Dendritic cell treated with granulocyte-macrophage colony-stimulating factor and Interleukin-4, amounts not matched to agents 40 ng/mL and 50 ng/mL, for 4 days (primary cell): ENCODE results near the gene SPTBN4.
"Not testable (repeated sequence)": the region's sequence is repeated elsewhere in the genome, so short reads cannot be mapped to it uniquely, and the experiment has no call there.

Source experiments
- H3K27ac Mint-ChIP-seq: one replicate; pipeline ENCODE4 v1.8.0; 2022; ENCODE audit warnings: mild to moderate bottlenecking, mixed read lengths
- H3K27me3 Mint-ChIP-seq: one replicate; pipeline ENCODE4 v1.8.0; 2022; ENCODE audit warnings: mild to moderate bottlenecking, mixed read lengths
- H3K36me3 Mint-ChIP-seq: one replicate; pipeline ENCODE4 v1.8.0; 2022; ENCODE audit warnings: low read depth, mixed read lengths
- H3K4me1 Mint-ChIP-seq: one replicate; pipeline ENCODE4 v1.8.0; 2022; ENCODE audit warnings: low read depth, mixed read lengths
- H3K4me3 Mint-ChIP-seq: one replicate; pipeline ENCODE4 v1.8.0; 2022; ENCODE audit warnings: mild to moderate bottlenecking, moderate library complexity, mixed read lengths
- H3K9me3 Mint-ChIP-seq: one replicate; pipeline ENCODE4 v1.8.0; 2022; ENCODE audit warnings: mixed read lengths
- intact Hi-C: fragments of 100-400 bp; cut with micrococcal nuclease; formaldehyde crosslinking; loops from one replicate; pipeline ENCODE4 v1.15.0; 2022

Gene SPTBN4

GRCh38 chr19:40583283-40583682, 116.5 kb downstream of the SPTBN4 start:
- Mint-ChIP-seq H3K36me3 (peaks cover 94% of the 10 kb centered on the region), H3K27ac (peak overlapping the region; percentile 31), H3K27me3 (no peaks in the 10 kb centered on the region), H3K4me3 (no peak overlapping the region), H3K9me3 (no peaks in the 10 kb centered on the region), H3K4me1 (peaks cover 75% of the 10 kb centered on the region)
- intact Hi-C loops, result no loop called here

- intact Hi-C loops, result no loop called here
- Mint-ChIP-seq H3K4me1 (peaks cover 73% of the 10 kb centered on the region), H3K27me3 (no peaks in the 10 kb centered on the region), H3K4me3 (no peak overlapping the region), H3K27ac (peak overlapping the region; percentile 31), H3K36me3 (peaks cover 95% of the 10 kb centered on the region), H3K9me3 (no peaks in the 10 kb centered on the region)
Observed at GRCh38 chr19:40584007-40584406, 117.2 kb downstream of the SPTBN4 start.

GRCh38 chr19:40585241-40585981, 118.6 kb downstream of the SPTBN4 start:
- H3K27me3 Mint-ChIP-seq, result no peaks in the 10 kb centered on the region
- no peaks in the 10 kb centered on the region for H3K9me3 Mint-ChIP-seq
- peaks cover 71% of the 10 kb centered on the region for H3K4me1 Mint-ChIP-seq
- peak overlapping the region; percentile 41 for H3K27ac Mint-ChIP-seq
- intact Hi-C loops, result no loop called here
- H3K36me3 Mint-ChIP-seq, result peaks cover 100% of the 10 kb centered on the region
- H3K4me3 Mint-ChIP-seq, result no peak overlapping the region

- Mint-ChIP-seq H3K27me3 (no peaks in the 10 kb centered on the region), H3K4me1 (peaks cover 65% of the 10 kb centered on the region), H3K36me3 (peaks cover 100% of the 10 kb centered on the region), H3K4me3 (no peak overlapping the region), H3K9me3 (no peaks in the 10 kb centered on the region), H3K27ac (peak overlapping the region; percentile 41)
- intact Hi-C loops, result no loop called here
Observed at GRCh38 chr19:40585982-40586422, 119.2 kb downstream of the SPTBN4 start.

GRCh38 chr19:40586611-40587010, 119.8 kb downstream of the SPTBN4 start:
- no peaks in the 10 kb centered on the region for H3K27me3 Mint-ChIP-seq
- peak overlapping the region; percentile 41 for H3K27ac Mint-ChIP-seq
- H3K4me3 Mint-ChIP-seq, result no peak overlapping the region

GRCh38 chr19:40588110-40588854, 121.5 kb downstream of the SPTBN4 start:
- H3K36me3 Mint-ChIP-seq, result peaks cover 88% of the 10 kb centered on the region
- peak overlapping the region; percentile 4 for H3K27ac Mint-ChIP-seq
- no peaks in the 10 kb centered on the region for H3K27me3 Mint-ChIP-seq
- no peaks in the 10 kb centered on the region for H3K9me3 Mint-ChIP-seq
- intact Hi-C loops, result no loop called here
- H3K4me3 Mint-ChIP-seq, result no peak overlapping the region
- peaks cover 51% of the 10 kb centered on the region for H3K4me1 Mint-ChIP-seq

More at GRCh38 chr19:40586611-40587010, 119.8 kb downstream of the SPTBN4 start:
- Mint-ChIP-seq H3K36me3 (peaks cover 100% of the 10 kb centered on the region), H3K4me1 (peaks cover 62% of the 10 kb centered on the region), H3K9me3 (no peaks in the 10 kb centered on the region)
- intact Hi-C loops, result no loop called here

- no peaks in the 10 kb centered on the region for H3K9me3 Mint-ChIP-seq
- no peak overlapping the region for H3K4me3 Mint-ChIP-seq
- H3K27ac Mint-ChIP-seq, result peak overlapping the region; percentile 4
- peaks cover 4% of the 10 kb centered on the region for H3K27me3 Mint-ChIP-seq
- intact Hi-C loops, result no loop called here
- H3K36me3 Mint-ChIP-seq, result peaks cover 81% of the 10 kb centered on the region
- peaks cover 45% of the 10 kb centered on the region for H3K4me1 Mint-ChIP-seq
Observed at GRCh38 chr19:40588926-40589569, 122.2 kb downstream of the SPTBN4 start.

- H3K4me3 Mint-ChIP-seq, result no peak overlapping the region
- H3K27ac Mint-ChIP-seq, result peak overlapping the region; percentile 4
- H3K9me3 Mint-ChIP-seq, result no peaks in the 10 kb centered on the region
- intact Hi-C loops, result no loop called here
- H3K27me3 Mint-ChIP-seq, result peaks cover 11% of the 10 kb centered on the region
- peaks cover 46% of the 10 kb centered on the region for H3K4me1 Mint-ChIP-seq
- H3K36me3 Mint-ChIP-seq, result peaks cover 73% of the 10 kb centered on the region
Observed at GRCh38 chr19:40589591-40590429, 123.0 kb downstream of the SPTBN4 start.

- intact Hi-C loops, result no loop called here
- no peak overlapping the region for H3K4me3 Mint-ChIP-seq
- H3K27ac Mint-ChIP-seq, result no peak overlapping the region
- peaks cover 17% of the 10 kb centered on the region for H3K27me3 Mint-ChIP-seq
- H3K9me3 Mint-ChIP-seq, result no peaks in the 10 kb centered on the region
- H3K4me1 Mint-ChIP-seq, result peaks cover 48% of the 10 kb centered on the region
- H3K36me3 Mint-ChIP-seq, result peaks cover 65% of the 10 kb centered on the region
Observed at GRCh38 chr19:40590464-40591265, 123.9 kb downstream of the SPTBN4 start.

GRCh38 chr19:40591724-40592123, 124.9 kb downstream of the SPTBN4 start:
- Mint-ChIP-seq H3K36me3 (peaks cover 54% of the 10 kb centered on the region), H3K4me1 (peaks cover 37% of the 10 kb centered on the region), H3K27me3 (peaks cover 26% of the 10 kb centered on the region)
- H3K9me3 Mint-ChIP-seq, H3K4me3 Mint-ChIP-seq, H3K27ac Mint-ChIP-seq, intact Hi-C loops: not testable (repeated sequence)

- no peaks in the 10 kb centered on the region for H3K9me3 Mint-ChIP-seq
- no peak overlapping the region for H3K4me3 Mint-ChIP-seq
- H3K27ac Mint-ChIP-seq, result no peak overlapping the region
- intact Hi-C loops, result no loop called here
- peaks cover 50% of the 10 kb centered on the region for H3K36me3 Mint-ChIP-seq
- H3K4me1 Mint-ChIP-seq, result peaks cover 33% of the 10 kb centered on the region
- peaks cover 30% of the 10 kb centered on the region for H3K27me3 Mint-ChIP-seq
Observed at GRCh38 chr19:40592170-40592569, 125.4 kb downstream of the SPTBN4 start.

GRCh38 chr19:40594255-40594654, 127.5 kb downstream of the SPTBN4 start:
- H3K4me3 Mint-ChIP-seq, result no peak overlapping the region
- H3K9me3 Mint-ChIP-seq, result no peaks in the 10 kb centered on the region
- peaks cover 32% of the 10 kb centered on the region for H3K4me1 Mint-ChIP-seq
- peaks cover 29% of the 10 kb centered on the region for H3K36me3 Mint-ChIP-seq
- H3K27ac Mint-ChIP-seq, result no peak overlapping the region
- H3K27me3 Mint-ChIP-seq, result peaks cover 48% of the 10 kb centered on the region
- intact Hi-C loops, result no loop called here

GRCh38 chr19:40594657-40595091, 127.9 kb downstream of the SPTBN4 start:
- Mint-ChIP-seq H3K9me3 (no peaks in the 10 kb centered on the region), H3K27ac (no peak overlapping the region), H3K27me3 (peaks cover 52% of the 10 kb centered on the region), H3K36me3 (peaks cover 25% of the 10 kb centered on the region), H3K4me1 (peaks cover 34% of the 10 kb centered on the region), H3K4me3 (no peak overlapping the region)
- intact Hi-C loops, result loop anchor here (5.0 kb wide), 1 partner anchor 67 kb away; no protein-coding TSS in a partner anchor
